Body of pancreas (tissue), 4 donors: Measurements from ENCODE around the gene ATF7IP2. TPM values are rescaled to one million over a fixed set of nuclear protein-coding genes. Genes with fewer than 3 reads are reported as not detected.

Experiments
- ATAC-seq: fragments of 150-250 bp; one replicate; pipeline ENCODE4 v1.9.1; 2016
- DNase-seq, 4 donors: peaks; one replicate each; pipeline ENCODE4 v3.0.0-alpha.2; 2019
- H3K27ac ChIP-seq, 4 donors: fragments of 200-600 bp; sonication (generic); 1 replicate in 3 of 4; 2 replicates in 1 of 4; pipeline versions ENCODE4 v1.5.1 to v1.6.1; 2016 to 2019; ENCODE audit warnings: mild to moderate bottlenecking in 1 of 4, mixed read lengths in 1 of 4, moderate library complexity in 1 of 4
- H3K27me3 ChIP-seq, 2 donors: fragments of 200-600 bp; sonication (generic); one replicate each; pipeline ENCODE4 v1.6.0; 2016; ENCODE audit warnings: mild to moderate bottlenecking in 1 of 2
- H3K36me3 ChIP-seq, 2 donors: fragments of 200-600 bp; sonication (generic); replicated peaks in 1 of 2; 2 replicates each; pipeline ENCODE4 v1.5.1; 2016; ENCODE audit warnings: low read depth in 2 of 2; ENCODE audit not compliant: insufficient read depth in 1 of 2
- H3K4me1 ChIP-seq: fragments of 200-600 bp; sonication (generic); one replicate; pipeline ENCODE4 v1.6.0; 2016
- H3K4me3 ChIP-seq, 2 donors: fragments of 200-600 bp; sonication (generic); 1 replicate in 1 of 2; 2 replicates in 1 of 2; pipeline ENCODE4 v1.5.1; 2016 to 2019
- H3K9me3 ChIP-seq, 3 donors: fragments of 200-600 bp; sonication (generic); 1 replicate in 2 of 3; 2 replicates in 1 of 3; pipeline ENCODE4 v1.5.1; 2016
- CTCF ChIP-seq, 7 experiments: fragments of 450-650 bp in 4 of 7; fragments of 200-600 bp in 3 of 7; sonication (generic) in 3 of 7; IDR thresholded peaks; one replicate each; pipeline ENCODE4 v1.5.1; 2016 to 2019; ENCODE audit warnings: antibody characterized with exemption in 7 of 7
- POLR2A ChIP-seq, 3 donors: fragments of 450-650 bp; IDR thresholded peaks; one replicate each; pipeline ENCODE4 v1.6.1; 2016; ENCODE audit warnings: antibody characterized with exemption in 3 of 3, mild to moderate bottlenecking in 2 of 3
- WGBS, 2 donors: methylation state at CpG; one replicate each; pipeline ENCODE4 v1.1.5; 2017; 5-methylcytosine and 5-hydroxymethylcytosine counted together
- intact Hi-C: fragments of 100-400 bp; cut with DNase I; formaldehyde crosslinking; loops from one replicate; pipeline ENCODE4 v1.15.1; 2023
- total RNA-seq, 2 donors: library from RNA; depleted of rRNA; stranded (reverse); fragments of >200 nt; gene quantifications; one replicate each; pipeline ENCODE4 v1.1.0, GENCODE V29; 2016

The ATF7IP2 gene
- total RNA-seq, 2 donors from 2014 or later = 15.8 to 22.8 TPM

GRCh38 chr16:10368969-10369551, 16.8 kb upstream of the ATF7IP2 start:
- H3K27ac ChIP-seq = no peak overlapping the region
- 82% methylated on average over 2 of the region's 2 CpGs for WGBS, 2 donors
- H3K36me3 ChIP-seq = no peaks in the 10 kb centered on the region
- no peak overlapping the region for H3K4me3 ChIP-seq
- TF ChIP-seq CTCF (IDR thresholded peaks at IDR 0.05) = peak in 1 of 7 experiments; percentile 31
- no peak for TF ChIP-seq POLR2A (IDR thresholded peaks at IDR 0.05)
- no peaks in the 10 kb centered on the region for H3K4me1 ChIP-seq
- intact Hi-C loops = no loop called here
- no peaks in the 10 kb centered on the region for H3K27me3 ChIP-seq
- H3K9me3 ChIP-seq = no peaks in the 10 kb centered on the region
- DNase-seq (peak in 1 of 4 donors; percentile 24), ATAC-seq (no peak)

- Histone ChIP-seq H3K4me3 (no peak overlapping the region), H3K9me3 (no peaks in the 10 kb centered on the region), H3K27ac (no peak overlapping the region), H3K36me3 (no peaks in the 10 kb centered on the region), H3K4me1 (no peaks in the 10 kb centered on the region), H3K27me3 (no peaks in the 10 kb centered on the region)
- TF ChIP-seq POLR2A (IDR thresholded peaks at IDR 0.05) (no peak), CTCF (IDR thresholded peaks at IDR 0.05) (no peak)
- DNase-seq (no peak), ATAC-seq (no peak)
- WGBS, 2 donors = 61 to 73% methylated on average over 4 of the region's 4 CpGs
- intact Hi-C loops = no loop called here
Observed at GRCh38 chr16:10370096-10370726, 15.7 kb upstream of the ATF7IP2 start.

GRCh38 chr16:10371592-10371991, 14.3 kb upstream of the ATF7IP2 start:
- H3K9me3 ChIP-seq = no peaks in the 10 kb centered on the region
- H3K27ac ChIP-seq = no peak overlapping the region
- no peak for ATAC-seq
- TF ChIP-seq CTCF (IDR thresholded peaks at IDR 0.05) (no peak), POLR2A (IDR thresholded peaks at IDR 0.05) (no peak)
- intact Hi-C loops = no loop called here
- no peaks in the 10 kb centered on the region for H3K27me3 ChIP-seq
- H3K36me3 ChIP-seq = no peaks in the 10 kb centered on the region
- no peak for DNase-seq
- no peaks in the 10 kb centered on the region for H3K4me1 ChIP-seq
- WGBS, 2 donors = 66 to 69% methylated on average over 2 of the region's 2 CpGs
- no peak overlapping the region for H3K4me3 ChIP-seq

GRCh38 chr16:10373556-10373955, 12.3 kb upstream of the ATF7IP2 start:
- intact Hi-C loops = no loop called here

More at GRCh38 chr16:10373556-10373955, 12.3 kb upstream of the ATF7IP2 start:
- no peak for DNase-seq
- no peaks in the 10 kb centered on the region for H3K27me3 ChIP-seq
- no peak for ATAC-seq
- no peak overlapping the region for H3K4me3 ChIP-seq
- no peaks in the 10 kb centered on the region for H3K9me3 ChIP-seq
- no peaks in the 10 kb centered on the region for H3K36me3 ChIP-seq
- H3K27ac ChIP-seq = no peak overlapping the region
- 83% methylated on average over 1 of the region's 1 CpG for WGBS, 2 donors
- H3K4me1 ChIP-seq = no peaks in the 10 kb centered on the region
- no peak for TF ChIP-seq CTCF (IDR thresholded peaks at IDR 0.05)
- no peak for TF ChIP-seq POLR2A (IDR thresholded peaks at IDR 0.05)
